ENCODE results near the gene FIP1L1.

DNA sequence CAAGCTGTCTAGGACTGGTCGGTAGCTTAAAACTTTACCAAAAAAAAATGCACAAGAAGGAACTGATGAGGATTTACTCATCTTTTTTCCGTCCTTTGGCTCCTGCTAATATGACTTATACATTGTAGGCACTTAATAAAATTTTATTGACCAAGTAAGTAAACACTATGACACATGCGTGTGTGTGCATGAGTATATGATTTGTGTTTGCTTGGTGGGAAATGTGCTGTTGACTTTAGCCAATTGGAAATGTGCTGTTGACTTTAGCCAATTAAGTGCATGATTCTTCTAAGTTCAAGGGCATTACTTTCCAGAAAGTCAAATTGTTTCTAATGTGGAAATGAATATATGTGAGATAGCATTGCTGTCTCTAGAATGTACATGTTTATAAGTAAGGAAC, 78.3 kb downstream of the FIP1L1 start:
- TF ChIP-seq, protein P1, sequence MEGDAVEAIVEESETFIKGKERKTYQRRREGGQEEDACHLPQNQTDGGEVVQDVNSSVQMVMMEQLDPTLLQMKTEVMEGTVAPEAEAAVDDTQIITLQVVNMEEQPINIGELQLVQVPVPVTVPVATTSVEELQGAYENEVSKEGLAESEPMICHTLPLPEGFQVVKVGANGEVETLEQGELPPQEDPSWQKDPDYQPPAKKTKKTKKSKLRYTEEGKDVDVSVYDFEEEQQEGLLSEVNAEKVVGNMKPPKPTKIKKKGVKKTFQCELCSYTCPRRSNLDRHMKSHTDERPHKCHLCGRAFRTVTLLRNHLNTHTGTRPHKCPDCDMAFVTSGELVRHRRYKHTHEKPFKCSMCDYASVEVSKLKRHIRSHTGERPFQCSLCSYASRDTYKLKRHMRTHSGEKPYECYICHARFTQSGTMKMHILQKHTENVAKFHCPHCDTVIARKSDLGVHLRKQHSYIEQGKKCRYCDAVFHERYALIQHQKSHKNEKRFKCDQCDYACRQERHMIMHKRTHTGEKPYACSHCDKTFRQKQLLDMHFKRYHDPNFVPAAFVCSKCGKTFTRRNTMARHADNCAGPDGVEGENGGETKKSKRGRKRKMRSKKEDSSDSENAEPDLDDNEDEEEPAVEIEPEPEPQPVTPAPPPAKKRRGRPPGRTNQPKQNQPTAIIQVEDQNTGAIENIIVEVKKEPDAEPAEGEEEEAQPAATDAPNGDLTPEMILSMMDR (IDR thresholded peaks at IDR 0.05; ENCODE audit: extremely low read depth in 1 of 2, insufficient read depth in 1 of 2, low read depth in 1 of 2, low read length in 2 of 2): no peak
- TF ChIP-seq EZH2 (IDR thresholded peaks at IDR 0.05; ENCODE audit: borderline replicate concordance, low read depth, low read length, severe bottlenecking) (no peak), JUN (IDR thresholded peaks at IDR 0.05; ENCODE audit: borderline replicate concordance, insufficient read depth, insufficient read length, low read depth) (no peak), POLR2A (IDR thresholded peaks at IDR 0.05; ENCODE audit: low read depth, low read length) (no peak), POLR2AphosphoS5 (IDR thresholded peaks at IDR 0.05; ENCODE audit: insufficient read depth, low read depth, low read length) (no peak), MYC (IDR thresholded peaks at IDR 0.05; ENCODE audit: low read depth, low read length) (no peak)

All from endothelial cell of umbilical vein (primary cell).